Activated CD4-positive, alpha-beta T cell treated with anti-CD3 and anti-CD28 coated beads, Interleukin-10, Interleukin-2, amounts not matched to agents 100 ng/mL and 50 ng/mL, durations not matched to agents 16 hours and 8 hours (primary cell): ENCODE data around the gene LRRC63.
A peak's percentile ranks its signal among the peaks of the same experiment; 100 is the strongest.

ENCODE experiments used
- DNase-seq: peaks from one replicate; pipeline ENCODE4 v3.0.0-alpha.2; 2020

The LRRC63 gene

GRCh38 chr13:46313432-46314257 is 101.9 kb downstream of the LRRC63 start:
- no peak for DNase-seq

- no peak for DNase-seq
These were observed 102.9 kb downstream of the LRRC63 start for GRCh38 chr13:46314587-46314986.

- no peak for DNase-seq
These were observed 103.3 kb downstream of the LRRC63 start for GRCh38 chr13:46315036-46315435.

GRCh38 chr13:46315491-46316075 is 103.9 kb downstream of the LRRC63 start:
- DNase-seq: peak; percentile 28

GRCh38 chr13:46317120-46317519 is 105.4 kb downstream of the LRRC63 start:
- no peak for DNase-seq

- no peak for DNase-seq
These were observed 107.3 kb downstream of the LRRC63 start for GRCh38 chr13:46318986-46319385.

- DNase-seq: no peak
These were observed 108.7 kb downstream of the LRRC63 start for GRCh38 chr13:46320406-46320805.

- DNase-seq: no peak
These were observed 109.1 kb downstream of the LRRC63 start for GRCh38 chr13:46320821-46321220.

- peak; percentile 83 for DNase-seq
These were observed 109.9 kb downstream of the LRRC63 start for GRCh38 chr13:46321494-46322225.

- no peak for DNase-seq
These were observed 113.2 kb downstream of the LRRC63 start for GRCh38 chr13:46324976-46325375.
